Smooth muscle cell (in vitro differentiated cells): ENCODE data around the gene SLC41A3. TPM values are rescaled to one million over a fixed set of nuclear protein-coding genes. Genes with fewer than 3 reads are reported as not detected.

Source experiments
- DNase-seq: peaks from one replicate; lab custom pipeline; 2025; ENCODE audit not compliant: unreplicated experiment; lab: John Stamatoyannopoulos, UW
- H2AFZ ChIP-seq: fragments of 200-600 bp; sonication (generic); 2 replicates; pipeline ENCODE4 v1.6.0; 2016; ENCODE audit warnings: antibody characterized with exemption, low read depth, mild to moderate bottlenecking
- H3F3A ChIP-seq: fragments of 200-600 bp; sonication (generic); 2 replicates; pipeline ENCODE4 v1.6.0; 2017; ENCODE audit warnings: antibody characterized with exemption, low read depth
- H3K27ac ChIP-seq: fragments of 200-600 bp; sonication (generic); 2 replicates; pipeline ENCODE4 v1.5.1; 2016; ENCODE audit warnings: low read depth, mild to moderate bottlenecking
- H3K27me3 ChIP-seq: fragments of 200-600 bp; sonication (generic); 2 replicates; pipeline ENCODE4 v1.6.1; 2016; ENCODE audit warnings: low read depth, mild to moderate bottlenecking
- H3K36me3 ChIP-seq: fragments of 200-600 bp; sonication (generic); 2 replicates; pipeline ENCODE4 v1.5.1; 2016; ENCODE audit warnings: low read depth
- H3K4me1 ChIP-seq: fragments of 200-600 bp; sonication (generic); 2 replicates; pipeline ENCODE4 v1.5.1; 2016; ENCODE audit warnings: low read depth
- H3K4me2 ChIP-seq: fragments of 200-600 bp; sonication (generic); 2 replicates; pipeline ENCODE4 v1.6.0; 2016; ENCODE audit warnings: mild to moderate bottlenecking
- H3K4me3 ChIP-seq: fragments of 200-600 bp; sonication (generic); 2 replicates; pipeline ENCODE4 v1.5.1; 2016; ENCODE audit warnings: mild to moderate bottlenecking
- H3K79me2 ChIP-seq: fragments of 200-600 bp; sonication (generic); 2 replicates; pipeline ENCODE4 v1.6.0; 2016; ENCODE audit warnings: low read depth, mild to moderate bottlenecking
- H3K9ac ChIP-seq: fragments of 200-600 bp; sonication (generic); 2 replicates; pipeline ENCODE4 v1.6.0; 2016; ENCODE audit warnings: low read depth
- H3K9me3 ChIP-seq: fragments of 200-600 bp; sonication (generic); replicated peaks from 2 replicates; pipeline ENCODE4 v1.5.1; 2016; ENCODE audit warnings: low read depth
- H4K20me1 ChIP-seq: fragments of 200-600 bp; sonication (generic); 2 replicates; pipeline ENCODE4 v1.6.0; 2016; ENCODE audit warnings: low read depth
- WGBS: methylation state at CpG from one replicate; pipeline ENCODE4 v1.1.7; 2016; ENCODE audit warnings: low lambda C conversion rate; 5-methylcytosine and 5-hydroxymethylcytosine counted together
- polyA plus RNA-seq: library from polyadenylated mRNA; unstranded; fragments of >200 nt; fragmentation: Nextera tagmentation; extraction: Ambion mirVana; gene quantifications from 2 replicates; pipeline ENCODE4 v1.2.1, GENCODE V29; 2016
- total RNA-seq: library from RNA; depleted of rRNA; stranded (reverse); fragments of >200 nt; gene quantifications from 2 replicates; pipeline ENCODE4 v1.2.3, GENCODE V29; 2014
- TF ChIP-seq, protein P1 (sequence below): fragments of 200-600 bp; sonication (generic); IDR thresholded peaks from 2 replicates; pipeline ENCODE4 v1.5.1; 2017; ENCODE audit warnings: borderline replicate concordance, mild to moderate bottlenecking, antibody characterized with exemption; ENCODE audit not compliant: insufficient read depth, poor library complexity, severe bottlenecking

SLC41A3 gene
- total and polyA plus RNA-seq, 2 experiments from 2014 or later = 20.7 to 23.9 TPM

DNA sequence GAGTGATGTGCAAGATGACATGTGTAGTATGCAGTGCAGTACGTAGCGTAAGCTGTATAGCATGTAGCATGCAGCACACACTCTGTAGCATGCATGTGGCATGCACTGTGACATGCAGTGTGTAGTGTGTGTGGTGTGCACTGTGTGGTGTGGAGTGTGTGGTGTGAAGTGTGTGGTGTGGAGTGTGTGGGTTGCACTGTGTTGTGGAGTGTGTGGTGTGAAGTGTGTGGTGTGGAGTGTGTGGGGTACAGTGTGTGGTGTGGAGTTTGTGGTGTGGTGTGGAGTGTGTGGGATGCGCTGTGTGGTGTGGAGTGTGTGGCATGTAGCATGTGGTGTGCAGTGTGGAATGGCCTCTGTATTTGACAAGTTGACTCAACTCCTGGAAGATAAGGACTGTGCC, 75.7 kb downstream of the SLC41A3 start:
- DNase-seq = no peak
- Histone ChIP-seq H3K27me3 (no peaks in the 10 kb centered on the region), H3K9ac (no peak overlapping the region), H4K20me1 (no peaks in the 10 kb centered on the region), H3F3A (no peaks in the 10 kb centered on the region), H3K79me2 (no peaks in the 10 kb centered on the region), H3K4me3 (no peak overlapping the region), H3K4me2 (no peak overlapping the region), H2AFZ (no peak overlapping the region), H3K36me3 (no peaks in the 10 kb centered on the region), H3K27ac (no peak overlapping the region), H3K4me1 (no peaks in the 10 kb centered on the region), H3K9me3 (no peaks in the 10 kb centered on the region)
- WGBS = 98% methylated on average over 2 of the region's 3 CpGs
- TF ChIP-seq, protein P1, sequence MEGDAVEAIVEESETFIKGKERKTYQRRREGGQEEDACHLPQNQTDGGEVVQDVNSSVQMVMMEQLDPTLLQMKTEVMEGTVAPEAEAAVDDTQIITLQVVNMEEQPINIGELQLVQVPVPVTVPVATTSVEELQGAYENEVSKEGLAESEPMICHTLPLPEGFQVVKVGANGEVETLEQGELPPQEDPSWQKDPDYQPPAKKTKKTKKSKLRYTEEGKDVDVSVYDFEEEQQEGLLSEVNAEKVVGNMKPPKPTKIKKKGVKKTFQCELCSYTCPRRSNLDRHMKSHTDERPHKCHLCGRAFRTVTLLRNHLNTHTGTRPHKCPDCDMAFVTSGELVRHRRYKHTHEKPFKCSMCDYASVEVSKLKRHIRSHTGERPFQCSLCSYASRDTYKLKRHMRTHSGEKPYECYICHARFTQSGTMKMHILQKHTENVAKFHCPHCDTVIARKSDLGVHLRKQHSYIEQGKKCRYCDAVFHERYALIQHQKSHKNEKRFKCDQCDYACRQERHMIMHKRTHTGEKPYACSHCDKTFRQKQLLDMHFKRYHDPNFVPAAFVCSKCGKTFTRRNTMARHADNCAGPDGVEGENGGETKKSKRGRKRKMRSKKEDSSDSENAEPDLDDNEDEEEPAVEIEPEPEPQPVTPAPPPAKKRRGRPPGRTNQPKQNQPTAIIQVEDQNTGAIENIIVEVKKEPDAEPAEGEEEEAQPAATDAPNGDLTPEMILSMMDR = no peak

DNA sequence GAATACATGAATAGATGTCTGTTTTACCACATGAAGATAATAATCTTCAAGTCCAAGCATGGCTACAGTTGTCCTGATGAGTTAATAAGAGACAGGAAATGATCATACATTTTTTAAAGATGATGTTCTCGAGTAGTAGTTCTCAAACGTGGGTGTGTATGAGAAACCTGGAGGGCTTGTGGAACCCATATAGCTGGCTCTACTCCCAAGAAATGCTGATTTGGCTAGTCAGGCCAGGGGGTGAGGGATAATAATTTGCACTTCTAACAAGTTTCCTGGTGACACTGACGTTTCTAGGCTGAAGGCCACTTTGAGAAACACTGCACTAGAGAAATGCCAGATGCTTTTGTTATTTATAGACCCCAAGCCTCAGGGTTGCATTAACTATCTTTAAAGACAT, 78.0 kb downstream of the SLC41A3 start:
- H2AFZ ChIP-seq = no peak overlapping the region
- 67% methylated on average over 3 of the region's 3 CpGs for WGBS
- no peaks in the 10 kb centered on the region for H4K20me1 ChIP-seq
- H3K79me2 ChIP-seq = no peaks in the 10 kb centered on the region
- H3K9ac ChIP-seq = no peak overlapping the region
- H3F3A ChIP-seq = no peaks in the 10 kb centered on the region
- H3K4me3 ChIP-seq = no peak overlapping the region
- TF ChIP-seq, protein P1 = no peak
- H3K9me3 ChIP-seq = no peaks in the 10 kb centered on the region
- DNase-seq = no peak
- H3K4me2 ChIP-seq = no peak overlapping the region
- no peaks in the 10 kb centered on the region for H3K27me3 ChIP-seq
- no peak overlapping the region for H3K27ac ChIP-seq
- no peaks in the 10 kb centered on the region for H3K4me1 ChIP-seq
- H3K36me3 ChIP-seq = no peaks in the 10 kb centered on the region

DNA sequence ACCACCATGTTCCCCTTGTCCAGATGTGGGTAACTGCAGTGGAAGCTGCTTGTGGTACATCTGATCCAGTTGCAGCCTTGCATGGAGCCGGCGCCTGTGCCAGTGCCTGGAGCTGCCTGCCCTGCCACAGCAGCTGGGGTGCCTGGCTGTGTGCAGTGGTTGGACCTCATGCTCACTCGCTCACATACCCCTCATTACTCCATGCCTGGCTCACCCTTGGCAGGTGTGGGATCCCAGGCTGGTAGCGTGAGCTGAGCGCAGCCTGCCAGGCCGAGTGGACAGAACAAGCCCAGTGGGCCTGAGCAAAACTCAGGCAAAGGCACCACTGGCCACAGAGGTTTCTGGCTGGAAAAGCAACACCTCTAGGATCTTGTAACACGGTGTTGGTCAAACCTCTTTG, 79.2 kb downstream of the SLC41A3 start:
- no peaks in the 10 kb centered on the region for H4K20me1 ChIP-seq
- DNase-seq = no peak
- TF ChIP-seq, protein P1 = no peak
- H3K4me3 ChIP-seq = no peak overlapping the region
- no peaks in the 10 kb centered on the region for H3K79me2 ChIP-seq
- no peaks in the 10 kb centered on the region for H3F3A ChIP-seq
- H2AFZ ChIP-seq = no peak overlapping the region
- WGBS = 87% methylated on average over 7 of the region's 7 CpGs
- H3K27ac ChIP-seq = no peak overlapping the region
- H3K27me3 ChIP-seq = no peaks in the 10 kb centered on the region
- H3K4me1 ChIP-seq = no peaks in the 10 kb centered on the region
- no peak overlapping the region for H3K4me2 ChIP-seq
- H3K36me3 ChIP-seq = no peaks in the 10 kb centered on the region
- no peaks in the 10 kb centered on the region for H3K9me3 ChIP-seq
- H3K9ac ChIP-seq = no peak overlapping the region

- WGBS = 95% methylated on average over 6 of the region's 6 CpGs
- H3K27ac ChIP-seq = no peak overlapping the region
- no peak overlapping the region for H3K4me2 ChIP-seq
- no peaks in the 10 kb centered on the region for H3K79me2 ChIP-seq
- H3K9ac ChIP-seq = no peak overlapping the region
- H3K4me1 ChIP-seq = no peaks in the 10 kb centered on the region
- no peaks in the 10 kb centered on the region for H3F3A ChIP-seq
- H2AFZ ChIP-seq = no peak overlapping the region
- H4K20me1 ChIP-seq = no peaks in the 10 kb centered on the region
- H3K27me3 ChIP-seq = no peaks in the 10 kb centered on the region
- H3K9me3 ChIP-seq = no peaks in the 10 kb centered on the region
- H3K4me3 ChIP-seq = no peak overlapping the region
- TF ChIP-seq, protein P1 = no peak
- H3K36me3 ChIP-seq = no peaks in the 10 kb centered on the region
- no peak for DNase-seq
Measured at GRCh38 chr3:126004217-126004616, 79.7 kb downstream of the SLC41A3 start.
